ENCODE results near the gene EXOSC2.

- TF ChIP-seq CTCF (IDR thresholded peaks at IDR 0.05) (no peak; the same call in 1 of the 2 replicates), POLR2AphosphoS5 (IDR thresholded peaks at IDR 0.05; ENCODE audit: low read depth, low read length) (no peak), SIN3A (IDR thresholded peaks at IDR 0.05; ENCODE audit: borderline replicate concordance, insufficient read depth, low read depth, low read length) (no peak), REST (IDR thresholded peaks at IDR 0.05; ENCODE audit: insufficient read depth in 1 of 2, low read depth in 2 of 2, low read length in 1 of 2) (no peak), TCF7L2 (IDR thresholded peaks at IDR 0.05; ENCODE audit: low read depth, low read length) (no peak)
Observed at GRCh38 chr9:130662099-130662969, 31.2 kb upstream of the EXOSC2 start.
